HG02840 (cell line): ENCODE data around the gene VAV1.

Experiments
- ATAC-seq: cut with Tn5 transposase; IDR thresholded peaks from one replicate; pipeline ENCODE4 v1.9.1; 2021; ENCODE audit warnings: mild to moderate bottlenecking, moderate library complexity, moderate number of reproducible peaks; ENCODE audit not compliant: unreplicated experiment, low FRiP score

VAV1 gene

DNA sequence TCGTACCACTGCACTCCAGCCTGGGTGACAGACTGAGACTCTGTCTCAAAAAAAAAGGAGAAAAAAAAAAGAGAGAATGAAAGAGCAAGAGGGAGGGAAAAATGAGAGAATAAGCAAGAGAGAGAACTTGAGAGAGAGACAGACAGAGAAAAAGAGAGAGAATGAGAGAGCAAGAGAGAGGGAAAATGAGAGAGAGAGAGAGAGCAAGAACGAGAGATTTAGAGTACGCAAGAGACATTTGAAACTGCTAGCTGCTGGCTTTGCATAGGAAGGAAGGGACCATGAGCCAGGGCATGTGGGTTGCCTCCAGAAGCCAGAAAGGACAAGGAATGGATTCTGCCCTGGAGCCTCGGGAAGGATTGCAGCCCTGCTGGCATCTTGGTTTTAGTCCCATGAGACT lies 105.3 kb downstream of the VAV1 start:
- no peak for ATAC-seq

DNA sequence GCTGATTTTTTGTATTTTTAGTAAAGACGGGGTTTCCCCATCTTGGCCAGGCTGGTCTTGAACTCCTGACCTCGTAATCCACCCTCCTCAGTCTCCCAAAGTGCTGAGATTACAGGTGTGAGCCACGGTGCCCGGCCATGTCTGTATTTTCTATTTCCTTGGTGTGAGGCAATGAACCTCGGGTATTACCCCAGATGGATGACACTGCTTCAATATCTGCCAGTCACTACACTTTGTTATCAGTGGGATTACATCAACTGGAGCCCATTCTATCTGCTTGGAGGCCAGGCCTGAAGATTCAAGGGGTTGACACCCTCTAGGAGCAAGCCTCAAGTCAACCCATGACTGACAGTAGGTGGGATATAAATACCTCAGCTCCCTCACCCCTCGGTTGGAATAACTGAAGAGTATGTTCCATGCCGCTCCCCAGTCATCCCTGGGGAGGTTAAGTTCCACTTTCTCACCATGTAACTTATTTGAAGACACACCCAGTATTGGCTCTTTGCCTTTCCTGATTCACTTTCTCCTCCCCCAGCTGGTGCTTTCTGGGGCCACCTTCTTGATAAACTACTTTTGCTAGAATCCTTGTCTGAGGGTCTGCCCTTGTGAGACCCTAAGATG lies 113.9 kb downstream of the VAV1 start:
- no peak for ATAC-seq

- no peak for ATAC-seq
These were observed 114.8 kb downstream of the VAV1 start, which contains the start of gene ADGRE1 for GRCh38 chr19:6887316-6887715. Gene ADGRE1 (plus strand): TSS chr19:6887579. CDS start chr19:6887609, 30 bp downstream.

- ATAC-seq: no peak
These were observed 116.5 kb downstream of the VAV1 start for GRCh38 chr19:6888967-6889366.

DNA sequence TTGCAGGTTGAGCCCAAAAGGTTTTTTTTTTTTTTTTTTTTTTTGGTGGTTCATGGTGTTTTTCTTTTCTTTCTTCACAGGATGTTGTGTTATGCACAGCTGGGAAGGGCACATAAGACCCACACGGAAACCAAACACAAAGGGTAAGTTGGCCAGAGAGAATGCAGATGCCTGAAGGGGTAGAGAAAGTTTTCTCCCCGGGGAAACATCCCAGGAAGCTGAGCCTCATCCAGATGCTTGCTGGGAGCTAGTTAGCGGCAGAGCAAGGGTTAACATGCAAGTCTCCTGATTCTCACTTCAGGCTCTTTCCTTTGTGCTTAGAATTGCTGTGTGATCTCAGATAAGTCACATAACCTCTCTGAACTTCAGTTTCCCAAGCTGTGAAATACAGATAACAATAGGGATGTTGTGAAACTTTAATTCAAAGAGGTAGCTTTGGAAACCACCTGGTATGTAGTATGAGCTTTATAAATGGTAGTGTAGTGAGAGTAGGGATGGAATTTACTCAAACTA lies 117.9 kb downstream of the VAV1 start:
- no peak for ATAC-seq

GRCh38 chr19:6890938-6891337 lies 118.4 kb downstream of the VAV1 start:
- no peak for ATAC-seq

DNA sequence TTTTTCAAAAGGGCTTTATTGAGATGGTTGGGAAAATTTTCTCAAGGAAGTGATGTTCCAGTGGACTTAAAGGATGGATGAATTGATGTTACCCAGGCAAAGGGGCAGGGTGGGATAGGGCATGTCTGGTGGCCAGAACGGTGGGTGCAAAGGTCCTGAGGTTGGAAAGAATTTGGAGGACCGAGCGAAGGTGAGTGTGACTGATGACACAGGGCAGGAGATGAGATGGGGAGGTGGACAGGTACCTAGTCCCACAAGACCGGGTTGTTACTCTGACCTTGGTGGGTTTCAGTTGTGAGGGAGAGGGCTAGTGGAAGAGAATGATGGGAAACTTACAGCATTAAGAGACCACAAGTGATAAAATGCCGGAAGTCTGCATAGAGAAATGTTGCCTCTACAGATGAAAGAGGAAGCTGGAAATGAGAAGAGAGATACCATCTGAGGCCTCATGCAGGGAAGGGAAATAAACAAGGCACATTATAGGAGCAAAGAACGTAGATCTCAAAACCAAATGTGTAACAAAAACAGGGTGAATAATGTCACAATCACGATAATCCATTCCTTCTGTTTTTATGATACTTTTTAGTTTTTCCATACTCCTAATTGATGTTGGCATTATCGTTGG lies 119.4 kb downstream of the VAV1 start:
- ATAC-seq: no peak

DNA sequence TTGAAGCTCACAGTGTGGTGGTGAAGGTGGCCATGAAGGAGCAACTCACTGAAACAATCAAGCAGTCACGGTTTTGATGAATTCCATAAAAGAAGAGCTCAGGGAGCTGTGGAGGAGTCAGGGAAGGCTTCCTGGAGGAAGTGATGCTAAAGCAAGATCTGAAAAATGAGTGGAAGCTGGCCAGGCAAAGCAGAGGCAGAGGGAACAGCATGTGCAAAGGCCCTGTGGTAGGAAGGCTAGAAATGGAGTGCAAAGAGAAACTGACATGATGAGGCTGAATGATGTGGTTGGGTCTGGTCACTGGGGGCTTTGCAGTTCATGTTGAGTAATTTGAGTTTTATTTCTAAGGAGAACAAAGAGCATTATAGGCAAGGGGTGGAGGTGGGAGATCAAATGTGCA lies 121.8 kb downstream of the VAV1 start:
- ATAC-seq: no peak

DNA sequence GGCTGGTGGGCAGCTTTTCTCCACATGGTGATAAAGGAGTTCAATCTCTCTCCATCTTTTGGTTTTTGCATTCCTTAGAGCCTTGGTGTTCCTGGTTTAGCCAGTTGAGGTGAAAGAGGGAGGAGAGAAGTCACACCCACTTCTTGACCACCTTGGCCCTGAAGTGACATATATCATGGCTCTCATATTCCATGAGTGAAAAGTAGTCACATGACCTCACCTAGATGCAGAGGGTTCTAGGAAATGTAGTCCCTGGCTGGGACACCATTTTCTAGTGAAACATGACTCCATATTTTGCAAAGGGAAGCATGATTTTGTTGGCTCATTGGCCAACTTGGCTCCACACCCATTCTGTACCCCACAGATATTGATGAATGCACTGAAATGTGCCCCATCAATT lies 130.9 kb downstream of the VAV1 start:
- no peak for ATAC-seq

DNA sequence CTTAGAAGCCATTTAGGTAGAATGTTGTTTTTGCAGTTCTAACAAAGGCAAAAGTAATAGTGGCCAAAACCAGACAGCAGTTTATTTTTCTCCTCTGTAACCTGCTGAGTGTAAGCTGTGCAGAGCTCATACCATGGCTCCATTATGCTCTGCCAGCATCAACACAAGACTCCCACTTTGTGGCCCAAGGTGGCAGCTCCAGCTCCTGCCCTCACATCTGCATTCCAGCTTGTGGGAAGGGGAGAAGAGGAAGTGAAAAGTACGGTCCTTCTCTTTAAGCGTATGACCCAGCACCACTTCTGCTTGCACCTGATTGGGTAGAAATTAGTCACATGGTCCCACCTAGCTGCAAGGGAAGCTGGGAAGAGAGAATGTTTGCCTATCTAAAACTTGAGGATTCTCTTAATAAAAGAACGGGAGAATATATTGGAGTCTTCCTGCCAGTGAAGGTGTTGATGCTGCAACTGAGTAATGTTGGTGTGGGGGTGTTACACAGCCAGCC lies 134.1 kb downstream of the VAV1 start:
- ATAC-seq: no peak
